Neuronal stem cell (in vitro differentiated cells): Measurements from ENCODE around the gene KDM1B.
"Not testable (repeated sequence)": the region's sequence is repeated elsewhere in the genome, so short reads cannot be mapped to it uniquely, and the experiment has no call there.

Experiments
- DNase-seq: peaks from one replicate; pipeline ENCODE4 v3.0.0-alpha.2; 2013; ENCODE audit warnings: low spot score
- H2AFZ ChIP-seq: one replicate; pipeline ENCODE4 v1.6.1; 2013; ENCODE audit warnings: mild to moderate bottlenecking, low read length, inconsistent platforms
- H2AK5ac ChIP-seq: 2 replicates; pipeline ENCODE4 v1.6.1; 2013; ENCODE audit warnings: low read depth, mild to moderate bottlenecking, inconsistent platforms, low read length, moderate library complexity, mixed read lengths
- H2BK120ac ChIP-seq: 2 replicates; pipeline ENCODE4 v1.6.1; 2013; ENCODE audit warnings: low read depth, mild to moderate bottlenecking, inconsistent platforms, low read length, moderate library complexity, mixed read lengths
- H2BK12ac ChIP-seq: one replicate; pipeline ENCODE4 v1.6.1; 2013; ENCODE audit warnings: low read length, inconsistent platforms
- H2BK15ac ChIP-seq: 2 replicates; pipeline ENCODE4 v1.6.1; 2013; ENCODE audit warnings: mild to moderate bottlenecking, low read length, inconsistent platforms, mixed read lengths
- H2BK5ac ChIP-seq: one replicate; pipeline ENCODE4 v1.6.1; 2013; ENCODE audit warnings: inconsistent platforms, mild to moderate bottlenecking, low read length, moderate library complexity
- H3K14ac ChIP-seq: one replicate; pipeline ENCODE4 v1.6.1; 2013; ENCODE audit warnings: low read length, inconsistent platforms
- H3K18ac ChIP-seq: 2 replicates; pipeline ENCODE4 v1.6.1; 2013; ENCODE audit warnings: low read length, inconsistent platforms
- H3K23ac ChIP-seq: 2 replicates; pipeline ENCODE4 v1.6.1; 2013; ENCODE audit warnings: low read depth, mild to moderate bottlenecking, mixed read lengths, low read length, inconsistent platforms; ENCODE audit not compliant: poor library complexity
- H3K27ac ChIP-seq: replicated peaks from 3 replicates; pipeline ENCODE4 v1.5.1; 2013; ENCODE audit warnings: low read length, inconsistent platforms
- H3K27me3 ChIP-seq, 3 experiments: 2 replicates each; pipeline ENCODE4 v1.6.1; 2013; ENCODE audit warnings: low read length in 3 of 3, mild to moderate bottlenecking in 2 of 3, inconsistent platforms in 1 of 3, low read depth in 1 of 3, mixed read lengths in 1 of 3, moderate library complexity in 1 of 3; ENCODE audit not compliant: control insufficient read depth in 3 of 3, insufficient read depth in 3 of 3
- H3K36me3 ChIP-seq, 2 donors: replicated peaks in 1 of 2; 2 replicates each; pipeline ENCODE4 v1.6.1; 2013; ENCODE audit warnings: low read length in 2 of 2; ENCODE audit not compliant: control insufficient read depth in 2 of 2, insufficient read depth in 2 of 2
- H3K4ac ChIP-seq: 2 replicates; pipeline ENCODE4 v1.6.1; 2013; ENCODE audit warnings: inconsistent platforms, mild to moderate bottlenecking, low read length, moderate library complexity
- H3K4me1 ChIP-seq, 2 donors: 1 replicate in 1 of 2; 2 replicates in 1 of 2; pipeline ENCODE4 v1.6.1; 2013; ENCODE audit warnings: low read length in 2 of 2, low read depth in 1 of 2; ENCODE audit not compliant: control insufficient read depth in 2 of 2, insufficient read depth in 1 of 2
- H3K4me2 ChIP-seq: one replicate; pipeline ENCODE4 v1.6.1; 2013; ENCODE audit warnings: mild to moderate bottlenecking, low read length, inconsistent platforms; ENCODE audit not compliant: insufficient read depth, poor library complexity, severe bottlenecking
- H3K4me3 ChIP-seq, 2 donors: 2 replicates each; pipeline ENCODE4 v1.5.1; 2013; ENCODE audit warnings: low read length in 2 of 2, mild to moderate bottlenecking in 2 of 2, inconsistent platforms in 1 of 2, moderate library complexity in 1 of 2
- H3K79me1 ChIP-seq: one replicate; pipeline ENCODE4 v1.6.1; 2013; ENCODE audit warnings: low read depth, mild to moderate bottlenecking, inconsistent platforms, low read length, moderate library complexity
- H3K9ac ChIP-seq: one replicate; pipeline ENCODE4 v1.6.1; 2013; ENCODE audit warnings: mild to moderate bottlenecking, low read depth, low read length, inconsistent platforms; ENCODE audit not compliant: poor library complexity
- H3K9me3 ChIP-seq, 2 donors: replicated peaks in 1 of 2; 2 replicates each; pipeline versions ENCODE3 to v1.6.1; 2013; ENCODE audit warnings: low read length in 2 of 2, mild to moderate bottlenecking in 2 of 2, inconsistent platforms in 1 of 2, low read depth in 1 of 2, mixed read lengths in 1 of 2, moderate library complexity in 1 of 2; ENCODE audit not compliant: control insufficient read depth in 2 of 2, insufficient read depth in 1 of 2
- H4K8ac ChIP-seq: one replicate; pipeline ENCODE4 v1.6.1; 2013; ENCODE audit warnings: low read depth, mild to moderate bottlenecking, inconsistent platforms, low read length, moderate library complexity
- H4K91ac ChIP-seq: one replicate; pipeline ENCODE4 v1.6.1; 2013; ENCODE audit warnings: low read length, low read depth, mild to moderate bottlenecking, inconsistent platforms; ENCODE audit not compliant: poor library complexity
- WGBS, 2 donors: extraction: QIAGEN DNeasy Blood & Tissue Kit; methylation state at CpG; one replicate each; pipeline ENCODE4 v1.1.7; 2013; ENCODE audit warnings: missing lambda C conversion rate in 2 of 2, mixed read lengths in 1 of 2; ENCODE audit not compliant: insufficient read length in 2 of 2, insufficient replicate concordance in 1 of 2; ENCODE audit errors: extremely low coverage in 2 of 2; 5-methylcytosine and 5-hydroxymethylcytosine counted together

Gene KDM1B

GRCh38 chr6:18151391-18151790 is 3.8 kb upstream of the KDM1B start:
- not testable (repeated sequence) for H4K91ac ChIP-seq, H2BK15ac ChIP-seq
- no CpG with 5 or more reads among the region's 3 CpGs for WGBS, 2 donors

GRCh38 chr6:18151801-18152200 is 3.4 kb upstream of the KDM1B start:
- Histone ChIP-seq H3K36me3 (no peaks in the 10 kb centered on the region), H3K4ac (no peak overlapping the region), H2BK12ac (no peak overlapping the region), H3K9ac (no peak overlapping the region), H3K9me3 (no peaks in the 10 kb centered on the region), H3K79me1 (no peaks in the 10 kb centered on the region), H2BK5ac (no peak overlapping the region), H4K8ac (no peak overlapping the region), H4K91ac (no peak overlapping the region), H2BK120ac (no peak overlapping the region), H2AK5ac (no peak overlapping the region), H3K4me3 (no peak overlapping the region), H3K14ac (no peak overlapping the region), H3K23ac (no peak overlapping the region), H3K4me2 (no peak overlapping the region), H2BK15ac (no peak overlapping the region), H3K4me1 (peaks cover 4 to 5% of the 10 kb centered on the region in 2 donors), H3K27me3 (no peaks in the 10 kb centered on the region), H3K27ac (no peak overlapping the region), H2AFZ (no peak overlapping the region), H3K18ac (no peak overlapping the region)
- DNase-seq, result no peak
- WGBS, 2 donors, result no CpG with 5 or more reads among the region's 3 CpGs

More at GRCh38 chr6:18151391-18151790, 3.8 kb upstream of the KDM1B start:
- not testable (repeated sequence) for H3K27me3 ChIP-seq, H3K4me1 ChIP-seq, H2AFZ ChIP-seq, H4K8ac ChIP-seq, H3K18ac ChIP-seq, H3K23ac ChIP-seq, H3K36me3 ChIP-seq, H2AK5ac ChIP-seq, H3K4me2 ChIP-seq, H3K79me1 ChIP-seq, H3K9me3 ChIP-seq, DNase-seq, H2BK12ac ChIP-seq, H2BK5ac ChIP-seq, H3K27ac ChIP-seq, H3K14ac ChIP-seq, H3K4ac ChIP-seq, H2BK120ac ChIP-seq, H3K9ac ChIP-seq, H3K4me3 ChIP-seq

- no peak overlapping the region for H3K18ac ChIP-seq
- H3K14ac ChIP-seq, result no peak overlapping the region
- no peaks in the 10 kb centered on the region for H3K36me3 ChIP-seq
- peaks cover 4 to 5% of the 10 kb centered on the region in 2 donors for H3K4me1 ChIP-seq
- no peak for DNase-seq
- H3K4ac ChIP-seq, result no peak overlapping the region
- no peak overlapping the region for H3K4me2 ChIP-seq
- H3K23ac ChIP-seq, result no peak overlapping the region
- H2AK5ac ChIP-seq, result no peak overlapping the region
- no peak overlapping the region for H4K91ac ChIP-seq
- no peak overlapping the region for H4K8ac ChIP-seq
- H3K9me3 ChIP-seq, result no peaks in the 10 kb centered on the region
- H2BK12ac ChIP-seq, result no peak overlapping the region
- H3K79me1 ChIP-seq, result no peaks in the 10 kb centered on the region
- no peak overlapping the region for H2BK15ac ChIP-seq
- H3K27ac ChIP-seq, result no peak overlapping the region
- no peaks in the 10 kb centered on the region for H3K27me3 ChIP-seq
- peak overlapping the region; percentile 41 for H2AFZ ChIP-seq
- no peak overlapping the region for H3K4me3 ChIP-seq
- H3K9ac ChIP-seq, result no peak overlapping the region
- H2BK5ac ChIP-seq, result no peak overlapping the region
- no peak overlapping the region for H2BK120ac ChIP-seq
Measured at GRCh38 chr6:18153311-18153703, 1.9 kb upstream of the KDM1B start.

- Histone ChIP-seq H2AK5ac (no peak within 1 kb of the TSS), H3K27me3 (no peaks in the 10 kb centered on the region), H3K14ac (no peak within 1 kb of the TSS), H3K79me1 (no peaks in the 10 kb centered on the region), H2BK15ac (no peak within 1 kb of the TSS), H3K4me2 (peak within 1 kb of the TSS; percentile 84), H3K9ac (peak within 1 kb of the TSS; percentile 95), H4K91ac (no peak within 1 kb of the TSS), H2BK12ac (no peak within 1 kb of the TSS), H3K27ac (peak within 1 kb of the TSS; percentile 78), H3K9me3 (no peaks in the 10 kb centered on the region), H2AFZ (peak within 1 kb of the TSS; percentile 100), H3K36me3 (peaks cover 0 to 3% of the 10 kb centered on the region in 2 donors), H3K18ac (peak within 1 kb of the TSS; percentile 99), H2BK5ac (no peak within 1 kb of the TSS), H3K23ac (peak within 1 kb of the TSS; percentile 91), H3K4me1 (peaks cover 4 to 5% of the 10 kb centered on the region in 2 donors), H2BK120ac (no peak within 1 kb of the TSS), H3K4me3 (peak within 1 kb of the TSS; percentile 92 to 96), H3K4ac (no peak within 1 kb of the TSS), H4K8ac (no peak within 1 kb of the TSS)
- WGBS, 2 donors, result no CpG with 5 or more reads among the region's 34 CpGs
- DNase-seq, result no peak
Measured at GRCh38 chr6:18154507-18155149, 594 bp upstream of the KDM1B start, which contains the start of gene TPMT. Gene TPMT (minus strand): TSS chr6:18155077. CDS start chr6:18149127, 5,950 bp downstream.
